Liver (tissue), 3 donors: ENCODE data around the gene BEX3.

ENCODE experiments used
- ATF3 ChIP-seq: IDR thresholded peaks from 2 replicates; pipeline ENCODE4 v1.6.1; 2016; ENCODE audit warnings: antibody characterized with exemption
- CTCF ChIP-seq: fragments of 150-350 bp; IDR thresholded peaks from 2 replicates; pipeline ENCODE4 v1.5.1; 2017; ENCODE audit warnings: improper control_type of control experiment, low read depth, low read length; ENCODE audit not compliant: missing input control
- EGR1 ChIP-seq, 2 donors: IDR thresholded peaks; 2 replicates each; pipeline ENCODE4 v1.6.1; 2016 to 2018; ENCODE audit warnings: antibody characterized with exemption in 2 of 2, low read depth in 2 of 2
- FOXA1 ChIP-seq: IDR thresholded peaks from 2 replicates; pipeline ENCODE4 v1.6.1; 2016; ENCODE audit warnings: antibody characterized with exemption
- HNF4G ChIP-seq: IDR thresholded peaks from 2 replicates; pipeline ENCODE4 v1.6.1; 2016; ENCODE audit warnings: antibody characterized with exemption
- MAX ChIP-seq: IDR thresholded peaks from 2 replicates; pipeline ENCODE4 v1.6.1; 2016; ENCODE audit warnings: antibody characterized with exemption
- NR2F2 ChIP-seq: IDR thresholded peaks from 2 replicates; pipeline ENCODE4 v1.6.1; 2016; ENCODE audit warnings: antibody characterized with exemption
- RAD21 ChIP-seq, 2 donors: IDR thresholded peaks; 2 replicates each; pipeline ENCODE4 v1.6.1; 2016; ENCODE audit warnings: antibody characterized with exemption in 2 of 2, mild to moderate bottlenecking in 2 of 2
- REST ChIP-seq: IDR thresholded peaks from 2 replicates; pipeline ENCODE4 v1.6.1; 2016; ENCODE audit warnings: antibody characterized with exemption, mild to moderate bottlenecking
- SP1 ChIP-seq: IDR thresholded peaks from 2 replicates; pipeline ENCODE4 v1.6.1; 2018; ENCODE audit warnings: antibody characterized with exemption, mild to moderate bottlenecking
- TAF1 ChIP-seq: conservative IDR thresholded peaks from 2 replicates; pipeline ENCODE4 v1.6.1; 2016; ENCODE audit warnings: antibody characterized with exemption, mild to moderate bottlenecking
- YY1 ChIP-seq: IDR thresholded peaks from 2 replicates; pipeline ENCODE4 v1.6.1; 2016; ENCODE audit warnings: antibody characterized with exemption, mild to moderate bottlenecking
- donor health status: healthy.
- donor health status: healthy.

- no peak for TF ChIP-seq RAD21 (IDR thresholded peaks at IDR 0.05)
- TF ChIP-seq CTCF, result no peak
- TF ChIP-seq TAF1, result no peak
- TF ChIP-seq YY1, result no peak
- TF ChIP-seq SP1, result no peak
- TF ChIP-seq REST, result no peak
- no peak for TF ChIP-seq MAX
- TF ChIP-seq EGR1 (IDR thresholded peaks at IDR 0.05; ENCODE audit: low read depth in 2 of 2), result no peak
- TF ChIP-seq FOXA1, result no peak
- TF ChIP-seq ATF3, result no peak
- TF ChIP-seq HNF4G, result no peak
- TF ChIP-seq NR2F2, result no peak
Observed at GRCh38 chrX:103361798-103362197, 14.5 kb upstream of the BEX3 start.
